HG03565 (cell line): ENCODE results near the gene DNER.

Source experiments
- ATAC-seq: cut with Tn5 transposase; IDR thresholded peaks from one replicate; pipeline ENCODE4 v1.9.1; 2021; ENCODE audit warnings: mild to moderate bottlenecking, moderate library complexity; ENCODE audit not compliant: unreplicated experiment

Gene DNER

DNA sequence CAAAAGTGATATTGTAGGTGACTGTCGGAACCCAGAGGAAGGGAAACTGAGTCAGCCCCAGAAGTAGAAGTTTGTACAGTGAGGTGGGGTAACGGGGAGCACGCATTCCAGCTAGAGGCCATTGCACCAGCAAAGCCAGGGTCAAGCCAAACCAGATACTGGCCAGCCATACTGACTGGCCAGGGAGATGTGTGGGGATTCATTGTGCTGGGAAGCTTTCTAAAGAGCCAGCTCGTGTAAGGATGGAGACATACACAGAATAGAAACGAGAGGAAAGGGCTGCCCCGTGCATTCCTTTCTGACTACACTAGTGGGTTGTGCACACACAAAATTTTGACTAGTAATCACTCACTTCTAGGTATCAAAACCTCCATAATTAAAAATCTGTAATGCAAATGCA, 268.0 kb downstream of the DNER start:
- ATAC-seq, result no peak

- no peak for ATAC-seq
Observed at GRCh38 chr2:229445501-229446211, 268.7 kb downstream of the DNER start.

- ATAC-seq, result no peak
Observed at GRCh38 chr2:229445019-229445418, 269.3 kb downstream of the DNER start.

- no peak for ATAC-seq
Observed at GRCh38 chr2:229443546-229444268, 270.6 kb downstream of the DNER start.

- ATAC-seq, result no peak
Observed at GRCh38 chr2:229443141-229443540, 271.2 kb downstream of the DNER start.

GRCh38 chr2:229438430-229439159, 275.8 kb downstream of the DNER start:
- ATAC-seq, result no peak

DNA sequence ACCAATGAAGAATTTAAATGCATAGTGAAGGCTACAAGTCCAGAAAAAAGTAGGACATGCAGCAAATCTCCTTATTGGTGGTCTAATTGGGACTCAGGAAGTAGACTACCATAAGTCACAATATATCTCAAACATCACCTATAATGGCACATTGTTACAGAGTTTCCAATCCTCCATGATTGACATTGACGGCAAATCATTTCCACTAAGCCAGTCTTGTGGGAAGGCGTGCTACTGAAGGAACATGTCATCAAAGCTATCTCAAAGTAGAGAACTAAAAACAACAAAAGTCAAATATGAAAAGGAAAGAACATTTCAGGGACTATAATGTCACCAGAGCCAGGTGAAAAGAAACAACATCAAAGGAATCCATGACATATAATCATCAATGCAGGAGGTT, 276.9 kb downstream of the DNER start:
- ATAC-seq, result no peak

DNA sequence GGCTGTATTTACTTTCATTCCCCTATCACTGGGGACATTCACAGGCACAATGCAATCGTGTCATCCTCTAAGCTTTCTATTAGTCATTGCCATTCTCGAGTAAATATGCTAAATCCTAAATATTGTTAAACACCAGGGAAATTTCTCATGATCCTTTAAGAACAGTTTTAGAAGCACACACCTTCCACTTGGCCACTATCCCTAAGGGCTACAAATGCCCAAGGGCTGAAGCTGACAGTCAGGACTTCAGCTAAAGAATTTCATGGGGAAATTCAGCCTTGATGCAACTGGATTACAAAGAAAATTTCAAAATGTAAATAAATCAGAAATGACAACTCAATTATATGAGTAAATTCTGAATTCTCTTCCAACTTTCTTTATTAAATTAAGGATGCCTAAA, 280.2 kb downstream of the DNER start:
- no peak for ATAC-seq

DNA sequence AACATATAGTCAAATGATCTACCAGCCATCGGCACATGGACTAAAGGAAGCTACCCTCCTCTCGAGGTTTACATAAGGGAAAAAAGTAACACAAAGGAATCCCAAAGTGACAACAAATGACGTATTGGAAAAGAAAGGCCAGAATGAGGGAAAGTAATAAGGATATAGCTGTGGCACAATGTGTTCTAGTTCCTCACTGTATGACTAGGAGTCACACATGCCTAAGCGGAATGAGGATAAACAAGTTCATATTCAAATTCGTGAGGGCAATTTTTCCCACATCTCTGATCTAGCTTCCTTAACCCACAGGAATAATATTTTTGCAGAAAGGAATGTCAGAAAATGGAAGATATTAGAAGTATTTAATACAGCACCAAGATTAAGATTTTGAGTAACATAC, 281.0 kb downstream of the DNER start:
- no peak for ATAC-seq

GRCh38 chr2:229431327-229431954, 282.9 kb downstream of the DNER start:
- no peak for ATAC-seq

DNA sequence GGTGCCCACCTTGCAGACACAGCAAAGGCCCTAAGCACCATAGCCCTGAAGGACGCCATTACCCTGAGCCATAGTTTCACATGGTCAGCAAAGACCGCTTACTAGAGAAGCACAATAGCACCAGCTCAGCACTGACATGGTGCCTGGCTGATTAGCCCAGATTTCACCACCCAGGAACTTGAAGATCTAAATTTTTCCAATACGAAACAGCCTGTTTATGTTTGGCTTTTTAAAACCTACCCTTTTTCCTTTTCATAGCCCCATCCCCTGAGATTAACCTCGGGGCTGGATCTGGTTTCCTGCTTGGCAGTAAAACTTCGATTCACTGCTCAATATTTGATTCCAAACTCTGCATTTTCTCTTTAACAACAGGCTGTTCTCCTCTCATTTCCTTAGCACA, 284.8 kb downstream of the DNER start:
- no peak for ATAC-seq

DNA sequence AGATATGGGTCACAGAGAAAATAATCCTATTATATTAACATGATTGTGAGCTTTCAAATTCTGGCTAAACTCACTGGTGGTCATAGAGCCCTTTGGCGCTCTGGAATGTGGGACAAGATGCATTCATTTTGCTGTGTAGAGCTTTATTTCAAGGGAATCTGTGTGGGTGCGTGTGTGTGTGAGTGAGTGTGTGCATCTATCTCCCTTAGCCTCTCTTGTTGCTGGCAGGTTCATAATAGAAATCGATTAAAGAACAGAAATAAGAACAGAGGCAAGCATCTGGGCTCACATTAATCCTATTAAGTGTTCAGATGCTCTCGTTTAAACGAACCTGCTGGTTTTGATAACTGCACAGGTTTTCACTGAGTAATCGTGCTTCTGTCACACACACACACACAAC, 287.9 kb downstream of the DNER start:
- no peak for ATAC-seq

DNA sequence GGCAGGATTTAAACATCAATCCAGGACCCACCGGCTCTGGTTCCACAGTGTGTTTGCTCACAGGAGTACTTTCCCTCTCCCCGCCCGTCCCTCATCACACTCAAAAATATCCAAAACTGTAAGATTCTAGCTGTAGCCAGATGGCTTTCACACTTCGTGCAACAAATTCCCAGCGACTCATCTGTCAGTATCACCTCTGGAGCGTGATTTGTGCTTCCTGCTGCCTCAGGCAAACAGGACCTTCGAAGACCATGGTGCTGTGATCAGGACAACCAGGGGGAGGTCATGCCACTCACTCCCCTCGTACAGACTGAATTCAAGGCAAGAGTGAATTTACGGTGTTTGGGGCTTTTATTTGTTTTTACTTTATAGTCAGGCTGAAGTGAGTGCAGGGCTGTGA, 288.8 kb downstream of the DNER start:
- ATAC-seq, result no peak

GRCh38 chr2:229422063-229422462, 292.3 kb downstream of the DNER start:
- no peak for ATAC-seq

DNA sequence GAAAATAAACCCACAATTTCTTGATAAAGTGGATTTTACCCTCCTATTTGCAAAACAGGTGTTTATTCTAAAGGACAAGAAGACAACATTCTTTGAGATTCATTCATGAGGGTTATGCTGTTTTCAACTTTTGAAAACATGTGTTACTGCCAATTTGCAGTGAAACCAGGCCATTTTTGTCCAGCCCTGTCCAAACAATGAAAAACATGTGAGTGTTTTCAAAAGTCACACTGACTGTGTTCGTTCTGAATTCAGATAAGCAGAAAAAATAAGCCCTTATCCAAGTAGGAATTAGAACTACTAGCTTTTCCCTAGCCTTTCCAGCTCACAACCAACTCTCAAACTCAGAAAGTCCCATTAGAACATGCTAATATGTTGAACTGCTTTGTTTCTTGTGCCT, 295.2 kb downstream of the DNER start:
- no peak for ATAC-seq

GRCh38 chr2:229417916-229418315, 296.4 kb downstream of the DNER start:
- no peak for ATAC-seq

- no peak for ATAC-seq
Observed at GRCh38 chr2:229417176-229417575, 297.2 kb downstream of the DNER start.

- no peak for ATAC-seq
Observed at GRCh38 chr2:229416116-229416694, 298.1 kb downstream of the DNER start.

DNA sequence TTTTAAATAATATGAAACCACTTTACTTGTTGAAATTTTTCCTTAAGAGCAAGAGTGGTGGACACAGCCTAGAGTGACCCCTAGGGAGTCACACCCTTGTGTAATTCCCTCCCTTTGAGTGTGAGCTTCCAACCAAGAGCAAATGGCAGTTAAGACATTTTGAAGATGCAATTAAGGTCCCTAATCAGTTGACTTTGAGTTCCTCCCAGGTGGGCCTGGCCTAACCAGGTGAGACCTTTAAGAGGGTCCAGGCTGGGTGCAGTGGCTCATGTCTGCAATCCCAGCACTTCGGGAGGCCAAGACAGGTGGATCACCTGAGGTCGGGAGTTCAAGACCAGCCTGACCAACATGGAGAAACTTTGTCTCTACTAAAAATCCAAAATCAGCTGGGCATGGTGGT, 299.7 kb downstream of the DNER start:
- ATAC-seq, result no peak

DNA sequence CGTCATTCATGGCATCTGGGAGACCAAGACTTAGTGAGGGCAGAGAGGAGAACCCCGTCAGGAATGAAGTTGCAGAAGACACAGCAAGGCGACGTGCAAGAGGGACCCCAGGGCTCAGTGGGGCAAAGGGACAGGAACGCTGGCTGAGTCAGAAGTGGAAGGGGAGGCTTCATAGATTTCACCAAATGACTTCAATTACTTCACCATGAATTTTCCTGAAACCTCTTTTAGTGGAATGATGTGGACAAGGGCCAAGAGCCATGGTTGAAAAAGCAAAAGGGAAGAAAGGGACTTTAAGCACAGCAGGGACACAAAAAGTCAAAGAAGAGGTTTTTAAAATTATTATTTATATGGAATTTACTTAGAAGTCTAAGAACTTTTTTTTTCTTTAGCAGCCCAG, 301.7 kb downstream of the DNER start:
- no peak for ATAC-seq

GRCh38 chr2:229410946-229411345, 303.4 kb downstream of the DNER start:
- ATAC-seq, result no peak
